Neural cell (in vitro differentiated cells): Measurements from ENCODE around the gene CACNA2D4. TPM values are rescaled to one million over a fixed set of nuclear protein-coding genes. Genes with fewer than 3 reads are reported as not detected.

Experiments
- H2AFZ ChIP-seq: fragments of 200-600, 300-800 bp; sonication (generic), shearing (Covaris generic); 2 replicates; pipeline ENCODE4 v1.6.0; 2014; ENCODE audit warnings: low read depth, mild to moderate bottlenecking, antibody characterized with exemption, low read length, moderate library complexity
- H3F3A ChIP-seq: fragments of 200-600 bp; shearing (Covaris generic); 2 replicates; pipeline ENCODE4 v1.6.1; 2016; ENCODE audit warnings: mild to moderate bottlenecking, moderate library complexity, mixed read lengths, antibody characterized with exemption, low read length; ENCODE audit not compliant: insufficient read depth, poor library complexity, severe bottlenecking
- H3K27ac ChIP-seq: fragments of 200-600, 300-800 bp; sonication (generic), shearing (Covaris generic); 2 replicates; pipeline ENCODE4 v1.5.1; 2014; ENCODE audit warnings: mild to moderate bottlenecking, low read length, moderate library complexity
- H3K27me3 ChIP-seq: fragments of 300-800, 200-600 bp; sonication (generic), shearing (Covaris generic); 2 replicates; pipeline ENCODE4 v1.6.0; 2014; ENCODE audit warnings: mild to moderate bottlenecking, low read depth, low read length, moderate library complexity; ENCODE audit not compliant: insufficient read depth
- H3K36me3 ChIP-seq: fragments of 300-800, 200-600 bp; sonication (generic), shearing (Covaris generic); 2 replicates; pipeline ENCODE4 v1.5.1; 2014; ENCODE audit warnings: mild to moderate bottlenecking, antibody characterized with exemption, low read length, moderate library complexity; ENCODE audit not compliant: insufficient read depth
- H3K4me2 ChIP-seq: fragments of 300-800, 200-600 bp; sonication (generic), shearing (Covaris generic); 2 replicates; pipeline ENCODE4 v1.6.0; 2014; ENCODE audit warnings: mild to moderate bottlenecking, low read length
- H3K4me3 ChIP-seq: fragments of 300-800, 200-600 bp; sonication (generic), shearing (Covaris generic); 2 replicates; pipeline ENCODE4 v1.5.1; 2014; ENCODE audit warnings: mild to moderate bottlenecking, low read length, moderate library complexity
- H3K79me2 ChIP-seq: fragments of 200-600 bp; shearing (Covaris generic); replicated peaks from 2 replicates; pipeline ENCODE4 v1.6.0; 2014; ENCODE audit warnings: mild to moderate bottlenecking, low read length, moderate library complexity; ENCODE audit not compliant: insufficient read depth
- H3K9ac ChIP-seq: fragments of 300-800, 200-600 bp; sonication (generic), shearing (Covaris generic); 2 replicates; pipeline ENCODE4 v1.6.1; 2016; ENCODE audit warnings: mild to moderate bottlenecking, low read length, mixed read lengths
- H3K9me2 ChIP-seq: fragments of 200-600 bp; shearing (Covaris generic); 2 replicates; pipeline ENCODE4 v1.6.1; 2016; ENCODE audit warnings: mild to moderate bottlenecking, low read length, mixed read lengths; ENCODE audit not compliant: insufficient read depth
- H3K9me3 ChIP-seq: fragments of 200-600, 300-800 bp; sonication (generic), shearing (Covaris generic); 2 replicates; pipeline ENCODE4 v1.6.1; 2016; ENCODE audit warnings: mild to moderate bottlenecking, mixed run types, low read length, moderate library complexity, mixed read lengths
- H4K20me1 ChIP-seq: fragments of 200-600 bp; shearing (Covaris generic); 2 replicates; pipeline ENCODE4 v1.6.1; 2016; ENCODE audit warnings: mild to moderate bottlenecking, mixed run types; ENCODE audit not compliant: insufficient read depth
- EP300 ChIP-seq: fragments of 450-650 bp; conservative IDR thresholded peaks from 2 replicates; pipeline ENCODE4 v1.6.1; 2014; ENCODE audit warnings: antibody characterized with exemption, mild to moderate bottlenecking, moderate library complexity; ENCODE audit not compliant: poor library complexity, severe bottlenecking
- EZH2 ChIP-seq: fragments of 200-600, 300-800 bp; shearing (Covaris generic), sonication (generic); IDR thresholded peaks from 2 replicates; pipeline ENCODE4 v1.6.1; 2014; ENCODE audit warnings: antibody characterized with exemption, low read length, borderline replicate concordance, mild to moderate bottlenecking; ENCODE audit not compliant: insufficient read depth, poor library complexity, severe bottlenecking
- MXI1 ChIP-seq: fragments of 450-650 bp; conservative IDR thresholded peaks from 2 replicates; pipeline ENCODE4 v1.6.1; 2014; ENCODE audit warnings: antibody characterized with exemption, mild to moderate bottlenecking; ENCODE audit not compliant: poor library complexity, severe bottlenecking
- POLR2AphosphoS5 ChIP-seq: IDR thresholded peaks from 2 replicates; pipeline ENCODE4 v1.6.1; 2012
- RAD21 ChIP-seq: fragments of 450-650 bp; conservative IDR thresholded peaks from 2 replicates; pipeline ENCODE4 v1.6.1; 2014; ENCODE audit warnings: antibody characterized with exemption, mild to moderate bottlenecking, moderate library complexity
- REST ChIP-seq: IDR thresholded peaks from 2 replicates; pipeline ENCODE4 v1.6.1; 2012; ENCODE audit warnings: borderline replicate concordance
- SMC3 ChIP-seq: fragments of 450-650 bp; conservative IDR thresholded peaks from 2 replicates; pipeline ENCODE4 v1.6.1; 2014; ENCODE audit warnings: antibody characterized with exemption, mild to moderate bottlenecking, moderate library complexity; ENCODE audit not compliant: poor library complexity
- TAF1 ChIP-seq: IDR thresholded peaks from 2 replicates; pipeline ENCODE4 v1.6.1; 2012; ENCODE audit warnings: low read depth
- polyA plus RNA-seq: library from polyadenylated mRNA; depleted of rRNA; stranded (reverse); fragments of >200 nt; gene quantifications from 2 replicates; pipeline ENCODE4 v1.2.3, GENCODE V29; 2014
- TF ChIP-seq, protein P1 (sequence below): fragments of 450-650 bp; IDR thresholded peaks from 2 replicates; pipeline ENCODE4 v1.5.1; 2014; ENCODE audit warnings: antibody characterized with exemption, mild to moderate bottlenecking, moderate library complexity; ENCODE audit not compliant: poor library complexity, severe bottlenecking

CACNA2D4 gene
- polyA plus RNA-seq, 1 donor from 2014 or later = not detected

- Histone ChIP-seq H3K27me3 (no peaks in the 10 kb centered on the region), H3K9ac (no peak overlapping the region), H2AFZ (no peak overlapping the region), H4K20me1 (no peaks in the 10 kb centered on the region), H3F3A (no peaks in the 10 kb centered on the region), H3K4me2 (no peak overlapping the region), H3K9me2 (no peaks in the 10 kb centered on the region), H3K9me3 (no peaks in the 10 kb centered on the region), H3K27ac (no peak overlapping the region), H3K36me3 (no peaks in the 10 kb centered on the region), H3K4me3 (no peak overlapping the region), H3K79me2 (no peaks in the 10 kb centered on the region)
- TF ChIP-seq TAF1 (no peak), EZH2 (no peak), REST (no peak), POLR2AphosphoS5 (no peak), RAD21 (no peak), SMC3 (no peak), MXI1 (no peak), EP300 (no peak)
- TF ChIP-seq, protein P1, sequence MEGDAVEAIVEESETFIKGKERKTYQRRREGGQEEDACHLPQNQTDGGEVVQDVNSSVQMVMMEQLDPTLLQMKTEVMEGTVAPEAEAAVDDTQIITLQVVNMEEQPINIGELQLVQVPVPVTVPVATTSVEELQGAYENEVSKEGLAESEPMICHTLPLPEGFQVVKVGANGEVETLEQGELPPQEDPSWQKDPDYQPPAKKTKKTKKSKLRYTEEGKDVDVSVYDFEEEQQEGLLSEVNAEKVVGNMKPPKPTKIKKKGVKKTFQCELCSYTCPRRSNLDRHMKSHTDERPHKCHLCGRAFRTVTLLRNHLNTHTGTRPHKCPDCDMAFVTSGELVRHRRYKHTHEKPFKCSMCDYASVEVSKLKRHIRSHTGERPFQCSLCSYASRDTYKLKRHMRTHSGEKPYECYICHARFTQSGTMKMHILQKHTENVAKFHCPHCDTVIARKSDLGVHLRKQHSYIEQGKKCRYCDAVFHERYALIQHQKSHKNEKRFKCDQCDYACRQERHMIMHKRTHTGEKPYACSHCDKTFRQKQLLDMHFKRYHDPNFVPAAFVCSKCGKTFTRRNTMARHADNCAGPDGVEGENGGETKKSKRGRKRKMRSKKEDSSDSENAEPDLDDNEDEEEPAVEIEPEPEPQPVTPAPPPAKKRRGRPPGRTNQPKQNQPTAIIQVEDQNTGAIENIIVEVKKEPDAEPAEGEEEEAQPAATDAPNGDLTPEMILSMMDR = no peak
These were observed 11.0 kb upstream of the CACNA2D4 start for GRCh38 chr12:1929241-1929984.

DNA sequence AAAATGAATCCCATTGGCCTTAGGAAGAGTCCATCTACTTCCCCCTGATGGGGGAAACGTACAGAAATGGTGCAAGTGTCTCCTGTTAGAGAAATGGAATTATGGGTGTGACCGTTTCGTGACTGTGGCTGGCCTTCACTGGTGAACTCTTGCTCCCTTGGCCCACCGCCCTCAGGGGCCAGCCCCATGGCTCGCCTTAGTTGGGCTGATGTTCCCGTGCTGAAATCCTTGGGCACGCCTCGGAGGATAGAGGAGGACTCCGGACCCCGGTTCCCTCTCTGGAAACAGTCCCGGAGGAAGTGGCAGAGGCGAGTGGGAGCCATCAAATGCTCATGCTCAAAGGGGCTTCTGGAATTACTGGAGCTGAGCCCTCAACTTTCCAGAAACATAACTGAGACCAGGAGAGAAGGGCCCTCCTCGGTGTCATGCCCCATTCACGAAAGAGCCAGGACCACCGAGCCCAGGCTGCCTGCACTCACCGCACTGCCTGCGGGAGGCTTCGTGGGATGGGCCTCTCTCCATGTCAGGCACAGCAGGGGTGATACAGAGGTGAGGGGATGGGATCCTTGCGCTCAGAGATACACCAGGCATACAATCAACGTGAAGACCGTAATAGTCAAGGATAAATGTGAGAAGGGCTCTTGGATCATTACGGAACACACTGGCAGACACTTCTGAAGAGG, 10.1 kb upstream of the CACNA2D4 start:
- H3K36me3 ChIP-seq = no peaks in the 10 kb centered on the region
- H3K4me3 ChIP-seq = no peak overlapping the region
- H3K27ac ChIP-seq = no peak overlapping the region
- H3K4me2 ChIP-seq = no peak overlapping the region
- no peaks in the 10 kb centered on the region for H3K27me3 ChIP-seq
- H3K9ac ChIP-seq = no peak overlapping the region
- H3K9me2 ChIP-seq = no peaks in the 10 kb centered on the region
- no peak for TF ChIP-seq EZH2
- TF ChIP-seq TAF1 = no peak
- no peak for TF ChIP-seq SMC3
- TF ChIP-seq POLR2AphosphoS5 = no peak
- TF ChIP-seq MXI1 = no peak
- TF ChIP-seq REST = no peak
- TF ChIP-seq RAD21 = no peak
- TF ChIP-seq EP300 = no peak
- TF ChIP-seq, protein P1 = no peak
- H2AFZ ChIP-seq = no peak overlapping the region
- no peaks in the 10 kb centered on the region for H3K9me3 ChIP-seq
- H4K20me1 ChIP-seq = no peaks in the 10 kb centered on the region
- no peaks in the 10 kb centered on the region for H3K79me2 ChIP-seq
- no peaks in the 10 kb centered on the region for H3F3A ChIP-seq
